GM18508 (cell line): ENCODE data around the gene DNA2.

Source experiments
- ATAC-seq: cut with Tn5 transposase; IDR thresholded peaks from one replicate; pipeline ENCODE4 v1.9.1; 2021; ENCODE audit warnings: moderate number of reproducible peaks; ENCODE audit not compliant: insufficient read depth, unreplicated experiment

The DNA2 gene

GRCh38 chr10:68364101-68364886, 107.5 kb downstream of the DNA2 start:
- ATAC-seq = no peak
